HG03442 (cell line): Measurements from ENCODE around the gene POMGNT2.

Experiments
- ATAC-seq: cut with Tn5 transposase; IDR thresholded peaks from one replicate; pipeline ENCODE4 v1.9.1; 2021; ENCODE audit warnings: mild to moderate bottlenecking, moderate library complexity; ENCODE audit not compliant: unreplicated experiment

Gene POMGNT2

GRCh38 chr3:43104039-43104438 is 1.8 kb downstream of the POMGNT2 start:
- no peak for ATAC-seq

GRCh38 chr3:43102773-43103480 is 3.0 kb downstream of the POMGNT2 start:
- ATAC-seq: no peak

GRCh38 chr3:43098761-43099160 is 7.1 kb downstream of the POMGNT2 start:
- ATAC-seq: no peak

GRCh38 chr3:43097400-43098080 is 8.3 kb downstream of the POMGNT2 start:
- no peak for ATAC-seq

- no peak for ATAC-seq
These were observed 9.1 kb downstream of the POMGNT2 start for GRCh38 chr3:43096761-43097160.

DNA sequence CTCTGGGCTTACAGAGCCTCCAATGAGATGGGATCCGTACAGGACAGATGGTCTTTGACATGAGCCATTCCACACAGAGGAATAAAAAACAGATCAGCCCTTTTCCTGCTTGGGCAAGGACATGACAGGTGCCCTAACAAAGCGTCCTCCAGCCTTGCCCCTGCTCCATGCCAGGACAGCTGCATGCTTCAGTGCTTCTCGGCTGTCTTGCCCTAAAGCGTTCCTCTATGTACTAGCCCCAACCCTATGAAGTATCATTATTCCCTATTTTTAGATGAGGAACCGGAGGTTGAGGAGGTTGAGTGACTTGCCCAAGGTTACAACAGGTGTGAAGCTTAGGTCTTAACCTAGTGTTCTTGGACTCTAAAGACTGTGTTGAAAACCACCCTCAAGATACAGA is 10.5 kb downstream of the POMGNT2 start:
- no peak for ATAC-seq

DNA sequence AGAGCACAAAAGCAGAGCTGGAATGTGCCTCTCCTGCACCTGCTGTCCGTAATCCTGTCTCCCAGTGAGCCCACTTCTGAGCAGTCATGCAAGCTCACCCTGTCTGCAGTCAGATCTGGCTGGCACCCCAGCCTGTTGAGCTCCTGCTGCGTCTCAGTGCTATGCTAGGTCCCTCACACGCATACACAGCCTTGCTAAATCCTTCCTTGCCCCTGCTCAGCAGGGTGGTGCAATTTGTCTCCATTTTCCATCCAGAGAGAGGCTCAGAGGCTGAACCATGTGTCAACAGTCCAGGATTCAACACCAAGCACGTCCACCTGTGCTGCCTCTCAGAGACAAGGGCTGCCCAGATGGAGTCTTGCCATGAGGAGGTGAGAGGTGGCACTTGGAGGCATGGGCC is 11.0 kb downstream of the POMGNT2 start:
- ATAC-seq: no peak

- ATAC-seq: no peak
These were observed 11.5 kb downstream of the POMGNT2 start for GRCh38 chr3:43094381-43094780.

DNA sequence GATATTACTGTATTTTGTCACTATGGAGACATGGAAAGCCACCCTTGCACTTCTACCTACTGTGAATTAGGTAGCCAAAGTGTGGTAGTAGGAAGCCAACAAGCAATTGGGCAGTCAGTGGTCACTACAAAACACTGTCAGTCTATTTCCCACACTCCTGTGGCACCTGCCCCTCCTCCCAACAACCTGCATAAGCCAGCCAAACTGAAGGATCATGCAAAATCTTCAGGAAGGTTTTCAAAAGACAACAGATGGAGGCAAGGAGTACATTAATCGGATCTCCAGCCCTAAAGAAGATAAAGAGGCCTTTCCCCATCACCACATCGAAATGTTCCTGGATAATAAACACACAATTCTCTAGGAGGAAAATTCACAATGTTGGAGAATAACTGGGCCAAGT is 11.9 kb downstream of the POMGNT2 start:
- no peak for ATAC-seq

GRCh38 chr3:43093006-43093405 is 12.9 kb downstream of the POMGNT2 start:
- no peak for ATAC-seq

- ATAC-seq: no peak
These were observed 14.4 kb downstream of the POMGNT2 start for GRCh38 chr3:43091481-43091880.

- ATAC-seq: no peak
These were observed 15.6 kb downstream of the POMGNT2 start for GRCh38 chr3:43090238-43090637.

GRCh38 chr3:43089081-43089480 is 16.8 kb downstream of the POMGNT2 start:
- ATAC-seq: no peak

DNA sequence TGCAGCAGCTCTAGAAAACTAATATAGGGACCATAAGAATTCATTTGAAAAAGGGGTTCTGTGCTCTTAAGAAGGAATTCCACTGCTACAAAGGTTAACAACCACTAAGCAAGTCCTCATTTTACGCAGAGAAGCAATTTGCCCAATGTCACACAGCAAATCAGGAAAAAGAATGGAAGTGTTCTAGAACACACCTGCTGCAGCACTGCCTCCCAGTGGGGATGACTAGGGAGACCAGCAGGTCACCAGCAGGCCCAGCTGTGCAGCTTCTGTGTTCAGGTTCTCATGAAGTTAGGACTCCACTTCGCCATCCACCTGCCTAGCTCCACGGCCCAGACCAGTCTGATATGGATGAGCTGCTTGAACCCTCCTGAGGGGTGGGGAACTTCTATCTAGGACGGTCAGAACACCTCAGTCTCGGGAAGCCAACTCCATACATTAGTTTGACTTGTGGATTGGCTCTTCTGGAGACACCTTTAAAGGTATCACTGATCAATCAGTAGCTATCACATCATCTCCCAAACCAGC is 18.6 kb downstream of the POMGNT2 start:
- no peak for ATAC-seq

DNA sequence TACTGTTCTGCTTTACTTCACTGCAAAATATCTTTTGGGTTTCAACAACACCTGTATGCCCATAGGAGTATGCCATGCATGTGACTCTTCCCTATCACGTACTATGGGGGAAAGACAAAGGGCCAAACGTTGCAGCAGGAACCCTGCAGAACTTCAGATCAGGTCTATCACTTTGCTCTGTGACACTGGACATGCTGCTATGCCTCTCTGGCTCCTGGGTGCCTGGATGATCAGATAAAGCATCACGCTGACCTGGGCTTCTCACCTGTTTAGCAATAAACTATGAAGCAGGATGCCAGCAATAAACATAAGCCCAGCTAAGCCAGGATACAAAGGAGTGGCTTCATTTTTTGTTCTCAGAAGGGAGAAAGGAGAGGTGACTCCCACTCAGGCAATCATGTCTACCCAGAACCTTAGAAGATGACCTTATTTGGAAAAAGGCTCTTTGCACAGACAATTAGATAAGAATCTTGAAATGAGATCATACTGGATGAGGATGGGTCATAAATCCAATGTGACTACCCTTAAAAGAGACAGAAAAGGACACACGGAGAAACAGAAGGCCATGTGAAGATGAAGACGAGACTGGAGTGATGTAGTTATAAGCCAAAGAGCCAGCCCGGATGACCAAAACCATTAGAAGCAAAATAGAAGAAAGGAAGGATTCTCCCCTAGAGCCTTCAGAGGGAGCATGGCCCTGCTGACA is 19.3 kb downstream of the POMGNT2 start:
- no peak for ATAC-seq

DNA sequence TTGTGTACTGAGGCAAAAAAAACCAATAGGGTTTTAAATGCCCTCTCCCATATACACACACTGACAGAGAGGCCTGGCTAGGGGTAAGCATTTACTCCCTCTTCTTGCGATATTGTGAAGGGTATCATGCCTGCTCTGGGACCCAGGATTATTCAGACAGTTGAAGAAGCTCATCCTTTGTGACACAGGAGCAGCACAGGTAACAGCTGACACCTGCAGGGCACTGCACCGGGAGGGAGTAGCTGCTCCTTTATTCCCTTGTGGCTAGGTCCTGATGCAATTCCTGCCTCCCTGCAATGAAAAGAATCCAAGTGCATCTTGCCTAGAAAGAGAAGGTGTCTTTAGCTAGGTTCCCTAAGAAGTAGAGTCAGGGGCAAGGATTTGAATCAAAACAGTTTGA is 23.4 kb downstream of the POMGNT2 start:
- no peak for ATAC-seq

DNA sequence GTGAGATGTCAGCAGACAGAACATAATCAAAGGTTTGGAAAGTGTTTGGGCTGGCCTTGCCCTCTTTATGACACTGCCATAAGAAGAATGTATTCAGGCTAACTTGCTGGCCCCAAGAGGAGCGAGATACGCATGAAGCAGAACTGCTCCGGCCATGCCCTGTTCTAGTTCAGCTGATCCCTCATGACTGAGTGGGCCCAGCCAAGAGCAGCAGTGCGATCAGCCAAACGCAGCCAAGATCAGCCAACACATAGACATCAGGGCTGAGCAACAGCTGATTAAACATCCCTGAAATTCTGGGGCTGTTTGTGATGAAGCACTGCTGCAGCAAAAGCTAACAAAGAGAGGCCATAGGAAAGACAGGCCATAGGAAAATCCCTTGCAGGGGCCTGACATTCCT is 24.1 kb downstream of the POMGNT2 start:
- no peak for ATAC-seq

GRCh38 chr3:43080726-43081568 is 24.9 kb downstream of the POMGNT2 start:
- no peak for ATAC-seq

DNA sequence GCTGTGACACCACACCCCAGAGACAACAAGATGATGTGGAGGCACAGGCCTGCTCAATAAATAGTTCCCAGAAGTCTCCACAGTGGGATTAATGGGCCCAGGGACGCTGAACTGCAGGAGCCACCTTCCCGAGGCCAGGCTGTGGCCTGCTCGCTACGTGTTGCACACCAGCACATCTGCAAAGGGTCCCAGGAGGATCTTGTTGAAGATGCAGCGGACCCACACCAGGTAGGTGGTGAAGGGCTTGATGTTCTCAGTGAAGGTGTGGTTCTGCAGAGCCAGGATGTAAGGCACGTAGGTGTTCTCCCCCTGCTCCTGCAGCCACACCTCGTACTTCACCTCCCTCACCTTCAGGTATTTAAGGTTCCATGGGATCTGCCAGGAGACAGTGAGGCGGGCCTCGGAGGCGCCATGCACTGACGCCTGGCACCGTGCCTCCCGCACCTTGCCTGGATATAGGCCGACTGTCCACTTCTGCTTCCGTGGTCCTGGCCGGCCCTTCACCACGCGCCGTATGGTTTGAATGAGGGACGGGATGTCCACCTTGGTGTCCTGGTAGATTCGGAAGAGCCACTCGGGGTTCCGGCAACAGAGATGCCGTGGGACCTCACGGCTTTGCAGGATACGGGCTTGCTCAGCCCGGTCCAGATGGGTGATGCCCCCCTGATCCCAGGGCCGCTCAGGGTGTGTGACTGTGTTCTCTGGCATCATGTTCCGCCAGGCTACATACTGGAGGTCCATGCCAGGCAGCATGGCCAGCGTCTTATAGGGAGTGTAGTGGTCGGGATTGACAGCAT is 26.1 kb downstream of the POMGNT2 start:
- no peak for ATAC-seq

DNA sequence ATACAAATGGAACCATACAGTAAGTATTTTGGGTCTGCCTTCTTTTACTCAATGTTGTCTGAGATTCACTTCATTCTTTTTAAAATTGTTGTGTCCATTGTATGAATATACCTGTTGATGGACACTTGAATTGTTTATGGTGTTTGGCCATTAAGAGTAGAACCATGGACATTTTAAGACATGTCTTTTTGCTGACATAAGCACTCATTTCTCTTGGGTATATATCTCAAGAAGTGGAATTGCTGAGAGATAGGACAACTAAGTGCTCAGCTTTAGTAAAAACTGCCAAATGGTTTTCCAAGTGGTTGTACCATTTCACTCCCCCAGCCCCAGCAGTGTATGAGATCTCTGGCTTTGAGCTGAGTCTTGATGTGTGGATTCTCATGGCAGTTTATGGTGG is 28.2 kb downstream of the POMGNT2 start:
- ATAC-seq: no peak
